SK-N-MC (cell line): ENCODE data around the gene GRIA1.

ENCODE experiments used
- EZH2 ChIP-seq: fragments of 200-600 bp; sonication (generic); IDR thresholded peaks from one replicate; pipeline ENCODE4 v1.6.1; 2017; ENCODE audit warnings: antibody characterized with exemption
- POLR2AphosphoS5 ChIP-seq: IDR thresholded peaks from 2 replicates; pipeline ENCODE4 v1.6.1; 2012; ENCODE audit warnings: mild to moderate bottlenecking, low read depth, low read length, borderline replicate concordance

DNA sequence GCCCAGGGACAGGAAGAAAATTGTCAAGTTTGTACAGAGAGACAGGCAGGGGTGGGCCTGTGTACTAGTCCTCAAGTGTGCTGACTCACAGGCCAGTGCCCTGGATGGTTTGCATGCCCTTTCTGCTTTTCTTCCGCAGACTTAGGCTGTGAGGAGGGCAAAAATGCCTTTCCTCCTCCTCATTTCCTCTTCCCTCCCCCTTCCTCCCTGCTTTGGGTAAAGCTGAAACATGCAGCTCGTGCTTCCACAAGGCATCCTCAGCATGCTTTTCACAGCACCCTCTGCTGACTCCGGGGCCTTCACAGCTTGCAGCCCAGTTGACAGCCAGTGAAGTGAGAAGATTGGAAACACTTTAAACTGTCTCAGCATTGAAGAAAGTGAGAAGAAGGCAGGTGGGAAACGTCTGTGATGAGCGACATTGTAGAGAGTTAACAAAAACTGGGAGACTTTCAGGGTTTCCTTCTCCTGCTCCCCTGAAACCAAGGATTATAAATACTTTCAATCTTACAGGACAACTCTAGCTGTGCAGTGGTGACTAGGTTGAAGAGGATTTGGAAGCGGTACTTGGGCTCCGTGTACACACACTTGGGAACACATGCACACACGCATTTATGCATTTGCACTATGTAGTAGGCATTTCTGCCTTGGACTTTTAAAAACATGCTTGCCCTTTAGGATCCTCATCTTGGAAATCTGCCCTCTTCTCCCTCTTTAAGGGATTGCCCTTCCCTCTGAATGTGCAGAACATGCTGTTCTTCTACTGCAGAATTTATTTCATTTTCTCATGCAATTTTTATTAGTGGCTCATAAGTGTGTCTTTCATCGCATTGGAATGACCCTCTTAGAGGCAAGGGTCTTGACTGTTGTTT lies 138.8 kb downstream of the GRIA1 start:
- no peak for TF ChIP-seq POLR2AphosphoS5
- TF ChIP-seq EZH2: no peak
